ENCODE measurements around the gene RAI1. TPM values are rescaled to one million over a fixed set of nuclear protein-coding genes. Genes with fewer than 3 reads are reported as not detected.

Gene RAI1
- total RNA-seq, 4 donors from 2014 or later, result 19.4 to 38.2 (median 35.3) TPM

DNA sequence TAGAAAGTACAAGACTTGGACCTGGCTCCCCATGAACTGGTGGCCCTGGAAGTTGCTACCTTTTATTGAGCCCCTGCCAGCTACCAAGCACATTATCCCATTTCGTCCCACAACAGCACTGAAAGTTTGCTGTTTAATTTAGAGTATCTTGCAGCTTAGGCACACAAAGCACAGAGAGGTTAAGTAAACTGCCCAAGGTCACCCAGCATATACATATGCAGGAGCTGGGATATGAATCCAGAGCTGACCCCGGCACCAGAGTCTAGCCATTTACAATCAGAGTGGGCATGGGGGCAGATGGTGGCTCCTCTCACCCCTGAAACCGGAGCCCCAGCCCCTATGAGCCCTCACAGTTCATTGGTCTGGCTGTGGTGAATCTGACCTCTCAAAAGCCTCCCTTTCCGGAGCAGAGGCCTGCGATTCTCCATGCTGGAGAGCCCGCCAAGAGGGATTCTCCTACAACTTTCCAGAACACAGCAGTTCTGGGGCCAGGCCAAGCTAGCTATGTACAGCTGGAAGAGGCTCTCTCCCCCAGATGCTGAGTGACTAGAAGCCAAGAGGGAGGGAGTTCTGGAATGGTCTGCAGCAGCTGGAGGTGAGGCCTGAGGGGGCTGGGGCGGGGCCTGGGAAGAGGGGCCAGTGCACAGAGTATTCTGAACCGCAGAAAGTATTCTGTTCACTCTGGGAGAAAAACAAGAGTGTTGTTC lies 97.2 kb downstream of the RAI1 start:
- intact Hi-C loops (cut with DNase I; ENCODE audit: low total_unique reads), result no loop called here
- 54 to 66% methylated on average over 7 to 8 of the region's 8 CpGs for WGBS, 2 donors
- TF ChIP-seq, protein P1, sequence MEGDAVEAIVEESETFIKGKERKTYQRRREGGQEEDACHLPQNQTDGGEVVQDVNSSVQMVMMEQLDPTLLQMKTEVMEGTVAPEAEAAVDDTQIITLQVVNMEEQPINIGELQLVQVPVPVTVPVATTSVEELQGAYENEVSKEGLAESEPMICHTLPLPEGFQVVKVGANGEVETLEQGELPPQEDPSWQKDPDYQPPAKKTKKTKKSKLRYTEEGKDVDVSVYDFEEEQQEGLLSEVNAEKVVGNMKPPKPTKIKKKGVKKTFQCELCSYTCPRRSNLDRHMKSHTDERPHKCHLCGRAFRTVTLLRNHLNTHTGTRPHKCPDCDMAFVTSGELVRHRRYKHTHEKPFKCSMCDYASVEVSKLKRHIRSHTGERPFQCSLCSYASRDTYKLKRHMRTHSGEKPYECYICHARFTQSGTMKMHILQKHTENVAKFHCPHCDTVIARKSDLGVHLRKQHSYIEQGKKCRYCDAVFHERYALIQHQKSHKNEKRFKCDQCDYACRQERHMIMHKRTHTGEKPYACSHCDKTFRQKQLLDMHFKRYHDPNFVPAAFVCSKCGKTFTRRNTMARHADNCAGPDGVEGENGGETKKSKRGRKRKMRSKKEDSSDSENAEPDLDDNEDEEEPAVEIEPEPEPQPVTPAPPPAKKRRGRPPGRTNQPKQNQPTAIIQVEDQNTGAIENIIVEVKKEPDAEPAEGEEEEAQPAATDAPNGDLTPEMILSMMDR (IDR thresholded peaks at IDR 0.05), result no peak
- no peak for TF ChIP-seq POLR2A (IDR thresholded peaks at IDR 0.05)
- no peak overlapping the region for H3K4me3 ChIP-seq (ENCODE audit: low read depth, poor library complexity, severe bottlenecking)
- no peak for DNase-seq (ENCODE audit: low spot score in 2 of 2)

DNA sequence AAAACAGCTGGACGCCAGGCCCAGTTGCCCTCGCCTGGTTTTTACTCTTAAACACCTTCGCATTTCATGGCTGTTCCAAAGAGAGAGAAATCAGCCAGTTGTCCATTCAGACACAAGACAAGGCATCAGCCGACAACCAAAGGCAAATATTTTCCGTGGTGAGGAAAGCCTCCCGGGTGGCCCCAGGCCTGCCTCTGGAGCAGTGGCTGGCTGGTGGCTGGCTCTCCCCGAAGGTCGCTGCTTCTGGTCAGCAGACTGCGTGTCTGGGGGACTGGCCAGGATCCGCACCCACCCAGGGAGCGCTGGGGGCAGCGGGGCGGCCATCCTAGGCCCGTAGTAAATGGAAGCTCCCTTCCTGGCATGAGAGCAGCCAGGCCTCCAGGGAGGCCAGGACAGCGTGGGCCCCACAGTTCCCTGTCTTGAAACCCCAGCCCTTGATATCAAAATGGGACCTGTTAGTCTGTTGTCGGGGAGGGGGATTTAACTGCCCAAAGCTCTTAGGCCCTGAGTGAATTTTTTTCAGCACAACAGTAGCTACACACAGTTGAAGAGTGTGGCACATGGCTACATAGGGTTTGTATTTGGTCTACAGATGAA lies 97.9 kb downstream of the RAI1 start:
- intact Hi-C loops (cut with DNase I; ENCODE audit: low total_unique reads), result no loop called here
- DNase-seq (ENCODE audit: low spot score in 2 of 2), result no peak
- no peak for TF ChIP-seq POLR2A (IDR thresholded peaks at IDR 0.05)
- TF ChIP-seq, protein P1 (IDR thresholded peaks at IDR 0.05), result no peak
- 57 to 73% methylated on average over 15 to 16 of the region's 16 CpGs for WGBS, 2 donors
- no peak overlapping the region for H3K4me3 ChIP-seq (ENCODE audit: low read depth, poor library complexity, severe bottlenecking)

DNA sequence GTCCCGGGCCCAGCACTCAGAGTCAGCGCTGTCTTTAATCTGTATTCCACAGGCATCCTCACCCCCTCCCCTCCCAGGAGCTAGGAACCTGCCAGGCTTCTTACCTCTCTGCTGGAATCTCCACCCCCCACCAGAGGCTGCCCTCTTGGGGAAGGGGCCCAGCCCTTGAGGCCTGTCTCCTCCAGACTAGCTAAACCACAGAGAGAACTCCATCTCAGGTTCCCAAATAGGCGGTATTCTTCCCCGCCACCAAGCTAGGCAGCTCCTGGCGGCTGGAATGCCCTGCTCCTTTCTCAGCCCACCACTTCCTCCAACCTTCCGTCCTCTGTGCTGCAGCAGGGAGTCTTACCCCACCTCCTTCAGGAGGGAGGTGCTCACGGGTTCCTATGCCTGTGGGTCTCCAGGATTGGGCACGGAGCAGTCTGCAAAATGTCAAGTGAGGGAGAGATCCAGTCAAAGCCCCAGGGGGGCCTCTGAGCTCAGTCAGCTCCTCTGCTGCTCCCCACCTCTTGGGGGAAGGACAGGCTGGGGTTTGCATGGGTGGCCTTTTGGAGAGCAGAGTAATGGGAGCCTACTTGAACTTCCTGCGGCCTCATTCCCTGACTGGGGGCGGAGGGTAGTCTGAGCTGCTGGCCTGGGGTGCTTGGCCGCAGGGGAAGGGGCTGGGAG lies 99.8 kb downstream of the RAI1 start:
- WGBS, 2 donors, result 41 to 45% methylated on average over 10 to 11 of the region's 11 CpGs

DNA sequence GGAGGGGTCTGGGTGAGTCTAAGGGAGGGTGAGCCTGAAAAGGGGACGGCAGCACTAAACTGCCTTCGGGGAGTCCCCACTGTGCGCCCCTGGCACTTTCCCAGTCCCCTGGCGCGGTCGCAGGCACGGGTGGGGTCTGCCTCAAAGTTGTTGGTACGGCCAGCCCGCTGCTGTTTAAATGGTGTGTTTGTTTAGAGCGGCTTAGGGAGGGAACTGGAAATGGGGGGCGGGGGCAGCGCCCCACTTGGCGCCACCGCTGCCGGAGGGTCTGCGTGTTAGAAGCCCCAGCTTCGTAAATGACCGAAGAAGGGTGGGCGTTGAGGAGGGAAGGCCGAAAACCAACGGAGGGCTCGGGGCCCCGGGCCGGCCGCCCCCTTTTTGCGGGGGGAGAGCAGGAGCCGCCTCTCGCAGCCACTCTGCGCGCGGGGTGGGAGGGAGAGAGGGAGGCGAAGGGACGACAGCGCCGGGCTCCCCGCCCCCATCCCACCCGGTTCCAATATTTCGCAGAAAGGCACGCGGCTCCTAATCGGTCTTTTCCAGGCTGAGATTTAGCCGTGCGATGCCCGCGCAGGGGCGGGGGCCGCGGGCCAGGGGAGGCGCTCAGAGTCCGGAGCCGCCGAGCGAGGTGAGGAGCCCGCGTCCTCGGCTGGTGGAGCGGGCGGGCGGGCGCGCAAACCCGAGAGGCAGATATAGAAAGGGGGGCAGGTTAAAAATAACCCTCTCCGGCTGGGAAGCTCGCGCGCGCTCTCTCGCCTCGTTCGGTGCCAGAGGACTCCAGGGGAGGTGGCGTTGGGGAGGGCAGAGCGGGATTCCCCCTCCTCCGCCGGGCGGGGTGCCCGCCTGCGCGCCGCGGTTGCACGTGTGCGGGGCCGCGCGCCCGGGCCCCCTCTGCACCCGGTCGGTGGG lies 100.6 kb downstream of the RAI1 start:
- H3K4me3 ChIP-seq (ENCODE audit: low read depth, poor library complexity, severe bottlenecking), result no peak overlapping the region
- WGBS, 2 donors, result 2 to 4% methylated on average over 60 to 67 of the region's 88 CpGs
- intact Hi-C loops (cut with DNase I; ENCODE audit: low total_unique reads), result no loop called here
- no peak for TF ChIP-seq POLR2A (IDR thresholded peaks at IDR 0.05)
- TF ChIP-seq, protein P1 (IDR thresholded peaks at IDR 0.05), result no peak
- DNase-seq (ENCODE audit: low spot score in 2 of 2), result peak in 1 of 2 donors; percentile 93

More for the DNA sequence above, 99.8 kb downstream of the RAI1 start:
- H3K4me3 ChIP-seq (ENCODE audit: low read depth, poor library complexity, severe bottlenecking), result no peak overlapping the region
- DNase-seq (ENCODE audit: low spot score in 2 of 2), result no peak
- TF ChIP-seq, protein P1 (IDR thresholded peaks at IDR 0.05), result no peak
- TF ChIP-seq POLR2A (IDR thresholded peaks at IDR 0.05), result no peak
- intact Hi-C loops (cut with DNase I; ENCODE audit: low total_unique reads), result no loop called here

DNA sequence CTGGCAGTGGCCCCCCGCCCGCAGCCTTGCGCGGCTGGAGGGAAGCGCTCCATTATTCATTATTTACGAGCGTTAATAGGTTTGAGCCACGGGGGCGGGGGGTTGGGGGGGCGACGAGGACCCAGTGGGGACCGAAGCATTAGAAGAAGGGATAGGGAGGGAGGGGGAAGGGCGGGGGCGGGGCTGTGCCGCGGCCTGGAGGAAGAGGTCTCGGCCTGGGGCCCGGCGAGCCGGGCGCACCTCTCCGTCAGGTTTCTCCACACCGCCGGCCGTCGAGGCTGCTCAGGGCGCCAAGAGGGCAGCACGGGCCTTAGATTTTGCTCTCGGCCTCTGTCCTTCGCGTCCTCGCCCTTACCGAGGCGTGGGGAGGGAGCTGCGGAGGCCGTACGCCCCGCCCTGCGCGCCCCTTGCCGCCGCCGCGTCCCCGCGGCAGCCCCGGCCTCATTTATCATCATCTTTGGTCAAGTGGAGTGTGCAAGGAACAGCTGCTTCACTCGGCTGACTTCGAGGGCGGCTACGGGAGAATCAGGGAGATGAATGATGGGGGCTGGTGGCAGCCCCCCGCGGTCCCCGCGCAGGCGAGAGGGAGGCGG lies 101.4 kb downstream of the RAI1 start:
- peak overlapping the region; percentile 27 for H3K4me3 ChIP-seq (ENCODE audit: low read depth, poor library complexity, severe bottlenecking)
- TF ChIP-seq POLR2A (IDR thresholded peaks at IDR 0.05), result no peak
- TF ChIP-seq, protein P1 (IDR thresholded peaks at IDR 0.05), result no peak
- no peak for DNase-seq (ENCODE audit: low spot score in 2 of 2)
- 0 to 1% methylated on average over 3 to 47 of the region's 57 CpGs for WGBS, 2 donors
- intact Hi-C loops (cut with DNase I; ENCODE audit: low total_unique reads), result no loop called here

Measured in lower leg skin (tissue), 4 donors.